HCT116 (cell line): ENCODE results near the gene GPR146.

Source experiments
- CTCF ChIP-seq, 3 experiments: fragments of 200-600 bp in 1 of 3; sonication (generic) in 1 of 3; IDR thresholded peaks in 2 of 3; conservative IDR thresholded peaks in 1 of 3; 2 replicates each; pipeline ENCODE4 v1.5.1; 2012 to 2017; ENCODE audit warnings: low read depth in 2 of 3, low read length in 2 of 3, antibody characterized with exemption in 1 of 3, borderline replicate concordance in 1 of 3, control low read depth in 1 of 3, mild to moderate bottlenecking in 1 of 3, mixed read lengths in 1 of 3, mixed run types in 1 of 3, moderate library complexity in 1 of 3; ENCODE audit not compliant: insufficient read depth in 1 of 3
- EZH2 ChIP-seq: fragments of 200-600 bp; sonication (generic); IDR thresholded peaks from 2 replicates; pipeline ENCODE4 v1.6.1; 2017; ENCODE audit warnings: antibody characterized with exemption, mixed run types
- EZH2phosphoT487 ChIP-seq: fragments of 200-600 bp; IDR thresholded peaks from 2 replicates; pipeline ENCODE4 v1.6.1; 2018; ENCODE audit warnings: antibody characterized with exemption, borderline replicate concordance
- POLR2A ChIP-seq: IDR thresholded peaks from 2 replicates; pipeline ENCODE4 v1.7.0; 2011; ENCODE audit warnings: borderline replicate concordance; ENCODE audit not compliant: insufficient read depth, insufficient read length; ENCODE audit errors: extremely low read depth
- POLR2AphosphoS5 ChIP-seq: IDR thresholded peaks from 2 replicates; pipeline ENCODE4 v1.6.1; 2011; ENCODE audit warnings: mild to moderate bottlenecking, low read depth, low read length, moderate library complexity
- YY1 ChIP-seq: IDR thresholded peaks from 2 replicates; pipeline ENCODE4 v1.6.1; 2011; ENCODE audit warnings: low read length, low read depth, moderate library complexity, mild to moderate bottlenecking; ENCODE audit not compliant: insufficient replicate concordance; ENCODE audit errors: extremely low read depth

- no peak for TF ChIP-seq YY1
- no peak for TF ChIP-seq POLR2A
- no peak for TF ChIP-seq EZH2phosphoT487
- TF ChIP-seq EZH2, result no peak
- TF ChIP-seq CTCF (IDR thresholded peaks at IDR 0.05 in 2 of 3, conservative IDR thresholded peaks at IDR 0.05 in 1 of 3; ENCODE audit: borderline replicate concordance in 1 of 3, insufficient read depth in 1 of 3, low read depth in 2 of 3, low read length in 2 of 3), result no peak
- TF ChIP-seq POLR2AphosphoS5, result no peak
Observed at GRCh38 chr7:1106793-1107421, 62.6 kb downstream of the GPR146 start.
